Measurements from ENCODE around the gene ACSL4. TPM values are rescaled to one million over a fixed set of nuclear protein-coding genes. Genes with fewer than 3 reads are reported as not detected.

ACSL4 gene
- total RNA-seq, 3 donors from 2014 or later, result 77.3 to 101 (median 78.9) TPM

GRCh38 chrX:109695637-109696036, 37.4 kb downstream of the ACSL4 start:
- Histone ChIP-seq H3K27ac (no peak overlapping the region), H3K4me1 (no peaks in the 10 kb centered on the region), H3K4me3 (no peak overlapping the region), H3K27me3 (peaks cover 0 to 40% of the 10 kb centered on the region in 2 donors), H3K9me3 (no peaks in the 10 kb centered on the region), H3K36me3 (no peaks in the 10 kb centered on the region)
- intact Hi-C loops (cut with DNase I; ENCODE audit: low total_unique reads), result no loop called here
- TF ChIP-seq POLR2AphosphoS5 (IDR thresholded peaks at IDR 0.05) (no peak), POLR2A (IDR thresholded peaks at IDR 0.05) (no peak)
- TF ChIP-seq, protein P1, sequence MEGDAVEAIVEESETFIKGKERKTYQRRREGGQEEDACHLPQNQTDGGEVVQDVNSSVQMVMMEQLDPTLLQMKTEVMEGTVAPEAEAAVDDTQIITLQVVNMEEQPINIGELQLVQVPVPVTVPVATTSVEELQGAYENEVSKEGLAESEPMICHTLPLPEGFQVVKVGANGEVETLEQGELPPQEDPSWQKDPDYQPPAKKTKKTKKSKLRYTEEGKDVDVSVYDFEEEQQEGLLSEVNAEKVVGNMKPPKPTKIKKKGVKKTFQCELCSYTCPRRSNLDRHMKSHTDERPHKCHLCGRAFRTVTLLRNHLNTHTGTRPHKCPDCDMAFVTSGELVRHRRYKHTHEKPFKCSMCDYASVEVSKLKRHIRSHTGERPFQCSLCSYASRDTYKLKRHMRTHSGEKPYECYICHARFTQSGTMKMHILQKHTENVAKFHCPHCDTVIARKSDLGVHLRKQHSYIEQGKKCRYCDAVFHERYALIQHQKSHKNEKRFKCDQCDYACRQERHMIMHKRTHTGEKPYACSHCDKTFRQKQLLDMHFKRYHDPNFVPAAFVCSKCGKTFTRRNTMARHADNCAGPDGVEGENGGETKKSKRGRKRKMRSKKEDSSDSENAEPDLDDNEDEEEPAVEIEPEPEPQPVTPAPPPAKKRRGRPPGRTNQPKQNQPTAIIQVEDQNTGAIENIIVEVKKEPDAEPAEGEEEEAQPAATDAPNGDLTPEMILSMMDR (IDR thresholded peaks at IDR 0.05), result no peak
- DNase-seq (ENCODE audit: low spot score in 2 of 2), result no peak

DNA sequence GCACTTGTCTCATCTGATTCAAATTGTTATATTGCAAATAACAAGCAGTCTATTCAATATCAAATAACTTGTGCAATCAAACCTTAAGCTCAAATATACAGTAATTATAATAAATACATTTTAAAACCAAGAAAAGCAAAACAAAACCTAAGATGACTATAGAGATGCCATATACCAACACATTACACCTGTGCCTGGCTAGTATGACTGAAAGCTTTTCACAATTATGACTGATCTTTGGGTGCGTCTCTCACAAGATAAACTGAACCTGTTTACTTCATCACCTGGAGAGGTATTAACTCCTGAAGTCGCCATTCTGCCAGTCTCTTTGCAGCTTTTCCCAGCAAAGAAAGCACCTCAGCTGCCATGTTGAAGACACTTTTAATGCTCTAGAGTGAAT, 41.3 kb downstream of the ACSL4 start:
- no peak for TF ChIP-seq POLR2A (IDR thresholded peaks at IDR 0.05)
- no peak for TF ChIP-seq POLR2AphosphoS5 (IDR thresholded peaks at IDR 0.05)
- Histone ChIP-seq H3K4me1 (no peaks in the 10 kb centered on the region), H3K36me3 (no peaks in the 10 kb centered on the region), H3K9me3 (no peaks in the 10 kb centered on the region), H3K4me3 (no peak overlapping the region), H3K27me3 (peaks cover 0 to 36% of the 10 kb centered on the region in 2 donors), H3K27ac (no peak overlapping the region)
- no peak for DNase-seq (ENCODE audit: low spot score in 2 of 2)
- intact Hi-C loops (cut with DNase I; ENCODE audit: low total_unique reads), result no loop called here

DNA sequence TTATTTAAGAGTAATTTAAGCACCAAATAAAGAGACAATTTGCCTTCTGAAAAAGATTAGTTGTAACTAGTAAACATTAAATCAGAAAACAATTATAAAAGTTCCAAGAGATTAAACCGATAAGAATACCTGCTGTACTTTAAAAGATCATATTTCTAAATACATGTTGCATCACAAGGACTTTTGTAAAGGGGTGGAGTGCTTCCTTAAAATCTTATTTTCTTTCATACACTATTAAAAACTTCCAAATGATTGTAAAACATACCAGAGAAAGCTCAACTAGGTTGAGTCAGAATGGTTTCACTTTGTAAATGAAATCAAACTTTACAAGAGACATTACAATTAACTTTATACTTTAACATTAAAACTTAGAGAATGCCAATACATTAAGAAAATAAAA, 41.8 kb downstream of the ACSL4 start:
- no peak overlapping the region for H3K27ac ChIP-seq
- no peak for DNase-seq (ENCODE audit: low spot score in 2 of 2)
- no peaks in the 10 kb centered on the region for H3K36me3 ChIP-seq
- H3K27me3 ChIP-seq, result peaks cover 0 to 32% of the 10 kb centered on the region in 2 donors
- H3K4me3 ChIP-seq, result no peak overlapping the region
- no peaks in the 10 kb centered on the region for H3K4me1 ChIP-seq
- TF ChIP-seq, protein P1 (IDR thresholded peaks at IDR 0.05), result no peak
- TF ChIP-seq POLR2A (IDR thresholded peaks at IDR 0.05) (no peak), POLR2AphosphoS5 (IDR thresholded peaks at IDR 0.05) (no peak)
- intact Hi-C loops (cut with DNase I; ENCODE audit: low total_unique reads), result no loop called here
- no peaks in the 10 kb centered on the region for H3K9me3 ChIP-seq

GRCh38 chrX:109687903-109688302, 45.2 kb downstream of the ACSL4 start:
- DNase-seq (ENCODE audit: low spot score in 2 of 2), result no peak
- Histone ChIP-seq H3K9me3 (no peaks in the 10 kb centered on the region), H3K4me1 (no peaks in the 10 kb centered on the region), H3K27ac (no peak overlapping the region), H3K36me3 (no peaks in the 10 kb centered on the region), H3K27me3 (peaks cover 0 to 38% of the 10 kb centered on the region in 2 donors), H3K4me3 (no peak overlapping the region)
- no peak for TF ChIP-seq POLR2AphosphoS5 (IDR thresholded peaks at IDR 0.05)
- TF ChIP-seq, protein P1 (IDR thresholded peaks at IDR 0.05), result no peak
- TF ChIP-seq POLR2A (IDR thresholded peaks at IDR 0.05), result no peak
- intact Hi-C loops (cut with DNase I; ENCODE audit: low total_unique reads), result no loop called here

- H3K4me3 ChIP-seq, result no peak overlapping the region
- H3K27ac ChIP-seq, result no peak overlapping the region
- TF ChIP-seq POLR2A (IDR thresholded peaks at IDR 0.05) (no peak), POLR2AphosphoS5 (IDR thresholded peaks at IDR 0.05) (no peak)
- TF ChIP-seq, protein P1 (IDR thresholded peaks at IDR 0.05), result no peak
- intact Hi-C loops (cut with DNase I; ENCODE audit: low total_unique reads), result no loop called here
- no peaks in the 10 kb centered on the region for H3K36me3 ChIP-seq
- no peaks in the 10 kb centered on the region for H3K9me3 ChIP-seq
- H3K4me1 ChIP-seq, result no peaks in the 10 kb centered on the region
- peaks cover 0 to 44% of the 10 kb centered on the region in 2 donors for H3K27me3 ChIP-seq
- DNase-seq (ENCODE audit: low spot score in 2 of 2), result no peak
Measured at GRCh38 chrX:109685656-109686078, 47.4 kb downstream of the ACSL4 start.

GRCh38 chrX:109684136-109684535, 48.9 kb downstream of the ACSL4 start:
- TF ChIP-seq, protein P1 (IDR thresholded peaks at IDR 0.05), result no peak
- TF ChIP-seq POLR2AphosphoS5 (IDR thresholded peaks at IDR 0.05) (no peak), POLR2A (IDR thresholded peaks at IDR 0.05) (no peak)
- Histone ChIP-seq H3K27me3 (peaks cover 0 to 43% of the 10 kb centered on the region in 2 donors), H3K36me3 (no peaks in the 10 kb centered on the region), H3K4me1 (no peaks in the 10 kb centered on the region), H3K27ac (no peak overlapping the region), H3K9me3 (no peaks in the 10 kb centered on the region), H3K4me3 (no peak overlapping the region)
- DNase-seq (ENCODE audit: low spot score in 2 of 2), result no peak
- intact Hi-C loops (cut with DNase I; ENCODE audit: low total_unique reads), result no loop called here

Data from breast epithelium (tissue), 4 donors.